Activated naive CD4-positive, alpha-beta T cell treated with anti-CD3 and anti-CD28 coated beads, Interleukin-2, amount 50 U/mL, for 16 hours (primary cell): ENCODE data around the gene SRGAP2C.
"Not testable (repeated sequence)": the region's sequence is repeated elsewhere in the genome, so short reads cannot be mapped to it uniquely, and the experiment has no call there.

Experiments used
- DNase-seq: peaks from one replicate; pipeline ENCODE4 v3.0.0-alpha.2; 2020

Gene SRGAP2C

DNA sequence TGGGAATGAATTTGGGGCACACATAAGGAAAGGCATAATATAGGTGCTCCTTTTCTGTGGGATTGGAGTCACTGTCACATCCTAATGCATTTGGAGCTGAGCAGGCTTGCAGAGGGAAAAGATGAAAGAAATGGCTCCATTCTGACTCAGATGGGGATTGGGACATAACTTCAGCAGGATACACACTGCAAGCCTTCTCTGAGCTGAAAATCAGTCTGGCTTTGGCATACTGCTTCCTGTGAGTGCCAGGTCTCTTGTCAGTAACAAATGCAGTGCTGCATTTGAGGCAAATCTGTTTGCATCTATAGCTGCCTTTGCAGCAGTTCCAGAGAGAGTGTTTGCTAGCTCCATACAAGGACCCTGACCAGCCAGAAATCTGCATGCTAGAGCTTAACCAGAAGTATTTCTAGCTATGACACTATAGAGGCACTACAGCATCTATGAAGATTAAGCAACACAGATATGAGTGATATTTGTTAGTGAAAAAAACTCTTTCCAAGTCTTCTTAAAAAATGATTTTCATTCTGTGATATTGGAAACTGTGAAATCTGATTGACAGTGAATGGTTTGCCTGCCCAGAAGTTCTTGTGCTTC is 98.9 kb downstream of the SRGAP2C start:
- DNase-seq, result not testable (repeated sequence)

DNA sequence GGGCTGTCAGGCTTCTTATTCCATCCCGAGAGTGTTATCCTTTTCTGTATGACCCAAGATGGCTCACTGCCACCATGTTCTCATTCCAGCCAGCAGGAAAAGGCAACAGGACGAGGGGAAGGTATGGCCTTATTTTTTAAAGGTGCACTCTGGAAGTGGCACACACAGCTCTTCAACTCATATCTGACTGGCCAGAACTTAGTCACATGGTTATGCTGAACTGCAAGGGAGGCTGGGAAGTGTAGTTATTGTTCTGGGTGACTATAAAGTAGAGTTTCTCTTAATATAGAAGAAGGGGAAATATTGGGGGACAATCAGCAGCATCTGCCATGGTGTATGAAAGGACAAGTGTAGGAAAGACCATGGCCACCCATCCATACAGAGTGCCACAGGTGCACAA is 107.8 kb downstream of the SRGAP2C start:
- DNase-seq, result not testable (repeated sequence)

DNA sequence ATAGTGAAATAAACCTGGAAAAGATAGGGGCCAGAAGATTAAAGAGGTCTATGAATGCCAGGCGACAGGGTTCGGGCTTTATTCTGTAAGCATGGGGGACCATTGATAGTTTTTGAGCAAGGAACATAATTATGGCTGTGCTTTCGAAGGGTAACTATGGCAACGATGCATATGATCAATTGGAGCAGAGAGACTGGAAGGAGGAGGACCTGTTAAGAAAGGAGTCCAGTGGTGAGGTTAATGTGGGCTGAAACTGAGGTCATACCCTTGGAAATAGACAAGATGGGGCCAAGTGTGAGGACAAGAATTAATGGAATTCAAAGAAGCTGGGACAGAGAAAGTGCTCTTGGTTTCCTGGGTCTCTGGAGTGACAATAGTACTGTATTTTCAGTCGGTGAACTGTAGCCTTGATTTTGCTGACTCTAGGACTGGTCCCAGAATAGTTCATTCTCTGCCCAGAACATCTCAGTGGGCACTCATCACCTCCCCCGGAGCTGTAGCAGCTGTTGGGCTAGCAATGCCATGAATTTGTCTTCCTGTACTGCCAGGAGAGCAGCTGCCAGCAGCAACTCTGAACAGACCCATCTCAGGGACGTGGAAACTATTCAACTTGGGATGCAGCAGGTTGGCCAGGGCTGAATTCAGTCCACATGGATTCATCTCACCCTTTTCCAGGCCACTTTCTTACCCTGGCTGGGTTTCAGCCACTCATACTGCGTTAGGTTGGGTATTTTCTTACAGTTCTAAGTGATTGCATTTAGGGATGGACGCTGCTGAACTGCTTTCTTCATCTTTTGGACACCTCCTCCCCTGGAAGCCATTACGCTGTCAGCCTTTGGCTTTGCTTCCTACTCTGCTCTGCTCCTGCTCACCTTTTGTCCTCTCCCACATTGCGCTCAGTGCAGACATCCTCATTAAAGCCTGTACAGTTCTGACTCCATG is 108.8 kb downstream of the SRGAP2C start:
- DNase-seq, result not testable (repeated sequence)

DNA sequence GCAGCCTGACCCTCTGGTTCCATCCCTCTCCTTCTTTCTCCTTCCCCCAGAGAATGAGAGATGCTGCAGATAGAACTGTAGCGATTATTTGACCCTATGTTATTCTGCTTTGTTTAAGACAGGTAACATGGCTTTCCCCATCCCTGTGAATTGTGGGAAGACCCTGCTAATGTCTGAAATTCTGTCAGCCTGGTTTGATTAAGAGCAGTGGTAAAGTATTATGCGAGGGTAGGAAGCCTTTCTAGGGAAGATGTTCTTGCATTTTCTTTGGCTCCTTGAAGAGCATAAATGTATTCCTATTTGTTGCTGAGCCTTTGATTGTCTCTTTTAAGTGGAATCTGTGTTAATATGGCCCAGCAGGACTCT is 109.4 kb downstream of the SRGAP2C start:
- not testable (repeated sequence) for DNase-seq

DNA sequence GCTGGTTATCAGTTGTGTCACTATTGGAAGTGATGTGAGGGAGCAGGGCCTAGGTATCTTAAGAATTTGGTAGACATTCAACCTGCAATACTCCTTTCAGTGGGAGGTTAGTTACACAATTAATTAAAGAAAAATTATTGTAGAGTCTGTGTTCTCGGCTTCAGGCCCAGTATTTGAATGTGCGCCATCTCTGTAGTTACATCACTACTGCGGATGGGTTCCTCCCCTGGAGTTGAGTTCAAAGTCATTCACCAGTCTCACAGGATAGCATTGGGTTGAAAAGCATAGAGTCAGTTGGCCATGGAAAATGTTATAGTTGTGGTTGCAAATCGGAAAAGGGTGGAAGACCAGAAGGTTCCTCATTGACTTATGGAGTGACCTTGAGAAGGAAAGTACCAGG is 111.8 kb downstream of the SRGAP2C start:
- DNase-seq, result not testable (repeated sequence)

DNA sequence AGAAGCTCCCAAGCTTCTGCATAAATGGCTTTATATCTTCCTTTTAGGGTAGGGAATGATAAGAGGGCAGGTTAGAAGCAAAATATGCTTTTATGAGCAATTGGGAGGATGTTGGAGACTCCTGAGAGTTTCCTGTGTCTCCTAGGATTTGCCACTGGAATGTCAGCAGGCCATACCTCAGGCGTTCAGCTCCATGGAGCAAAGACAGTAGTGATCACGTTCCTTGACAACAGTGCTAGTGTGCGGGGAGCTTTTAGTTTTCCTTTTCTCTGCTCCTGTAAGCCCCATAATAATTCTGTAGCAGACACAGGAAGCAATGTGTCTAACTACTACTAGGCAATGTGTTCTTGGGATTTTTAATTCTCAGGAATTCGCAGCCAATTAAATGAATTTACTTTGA is 113.8 kb downstream of the SRGAP2C start:
- DNase-seq, result not testable (repeated sequence)

DNA sequence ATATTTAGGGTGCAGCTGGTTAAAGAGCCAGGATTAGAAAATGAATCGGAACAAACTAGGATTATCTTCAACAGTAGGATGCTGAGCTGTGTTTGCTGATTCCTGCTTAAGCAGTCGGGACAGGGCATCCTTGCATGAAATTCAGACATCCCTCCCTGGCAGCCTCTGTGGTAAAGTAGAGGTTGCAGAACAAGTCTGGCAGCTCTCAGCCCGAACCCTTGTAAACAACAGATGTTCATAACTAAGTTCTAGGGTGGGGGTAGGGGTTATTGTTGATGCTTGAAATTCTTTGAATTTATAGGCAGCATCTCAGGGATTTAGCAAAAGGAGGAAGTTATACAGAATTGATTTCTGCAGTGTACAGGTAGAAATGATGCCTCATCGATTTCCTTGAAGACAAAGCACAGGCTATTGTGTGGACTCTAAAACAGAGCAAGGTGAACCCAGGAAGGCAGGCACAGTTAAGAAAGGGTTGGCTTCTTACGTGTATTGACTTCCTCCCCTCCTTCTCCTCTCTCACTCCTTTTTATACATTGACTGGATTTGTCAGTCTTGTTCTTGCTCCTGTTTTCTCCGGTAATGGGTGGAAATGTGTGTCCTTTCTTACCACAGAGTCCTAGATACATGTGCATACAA is 114.9 kb downstream of the SRGAP2C start:
- not testable (repeated sequence) for DNase-seq

DNA sequence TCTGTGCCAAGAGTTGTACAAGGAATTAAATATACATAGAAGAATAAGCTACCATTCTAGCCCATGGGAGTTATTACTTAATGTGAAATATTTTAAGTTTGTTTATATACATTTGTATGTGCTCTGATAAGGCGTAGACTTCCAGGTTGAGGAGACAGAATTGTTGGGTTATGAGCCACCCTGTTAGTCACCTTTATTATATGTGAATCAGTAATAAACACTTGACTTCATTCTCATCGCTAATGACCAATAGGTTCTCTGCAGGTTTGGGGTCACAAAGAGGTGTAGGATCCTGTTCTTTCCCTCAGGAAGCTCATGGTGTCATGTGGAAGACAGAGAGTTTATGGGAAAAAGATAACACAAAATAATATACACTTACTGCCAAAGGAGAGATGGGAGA is 117.1 kb downstream of the SRGAP2C start:
- DNase-seq, result not testable (repeated sequence)

DNA sequence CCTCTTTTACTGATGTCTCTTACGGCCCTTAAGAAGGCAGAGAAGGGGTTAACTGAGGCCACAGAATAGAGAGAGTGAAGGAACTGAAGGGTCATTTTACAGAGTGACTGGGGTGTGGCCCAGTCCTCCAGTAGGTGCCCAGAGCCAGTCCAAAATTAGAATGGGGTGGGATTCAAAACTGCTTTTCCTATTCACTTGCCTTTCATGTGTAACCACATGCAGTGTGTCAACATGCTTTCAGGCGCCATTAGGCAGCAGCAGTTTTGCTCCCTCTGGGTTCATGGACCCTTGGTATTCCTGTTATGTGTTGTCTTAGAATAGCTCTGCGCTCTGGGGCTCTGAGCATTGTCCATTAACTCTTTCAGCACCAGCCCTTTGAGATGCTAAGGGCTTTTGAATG is 123.0 kb downstream of the SRGAP2C start:
- not testable (repeated sequence) for DNase-seq

DNA sequence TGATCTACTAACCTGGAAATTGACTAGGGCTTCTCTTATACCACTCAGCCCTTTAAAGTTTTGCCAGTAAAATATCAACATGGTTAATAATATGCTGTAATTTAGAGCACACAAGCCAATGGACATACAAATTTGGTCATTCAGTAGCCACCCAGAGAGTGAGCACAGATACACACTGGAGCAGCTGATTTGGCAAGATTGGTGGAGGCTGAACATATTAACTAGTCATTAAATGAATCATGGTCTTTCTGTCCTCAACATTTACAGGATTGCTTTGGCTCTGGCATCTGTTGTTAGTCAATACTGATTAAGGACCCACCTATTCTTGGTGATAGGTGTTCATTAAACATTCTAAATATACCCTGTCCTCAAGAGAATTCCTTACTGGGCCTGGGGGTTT is 130.7 kb downstream of the SRGAP2C start:
- DNase-seq, result not testable (repeated sequence)

DNA sequence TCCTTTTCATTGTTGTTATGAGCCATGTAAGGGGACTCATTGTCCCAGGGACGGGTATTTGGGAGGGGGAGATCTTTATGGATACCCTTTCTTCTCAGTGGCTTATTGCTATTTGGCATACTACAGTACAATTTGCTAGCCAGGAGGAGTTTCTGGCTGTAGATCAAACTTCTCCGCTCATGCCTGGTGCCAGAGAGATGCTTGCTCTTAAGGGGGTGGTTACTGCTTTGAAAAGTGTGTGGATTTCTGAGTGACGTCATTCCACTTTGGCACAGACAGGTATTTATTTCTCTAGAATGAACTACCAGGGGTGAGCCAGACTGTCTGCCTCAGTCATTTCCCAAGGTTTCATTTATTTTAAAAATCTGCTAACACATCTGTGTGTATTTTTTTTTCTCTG is 131.3 kb downstream of the SRGAP2C start:
- DNase-seq, result not testable (repeated sequence)

DNA sequence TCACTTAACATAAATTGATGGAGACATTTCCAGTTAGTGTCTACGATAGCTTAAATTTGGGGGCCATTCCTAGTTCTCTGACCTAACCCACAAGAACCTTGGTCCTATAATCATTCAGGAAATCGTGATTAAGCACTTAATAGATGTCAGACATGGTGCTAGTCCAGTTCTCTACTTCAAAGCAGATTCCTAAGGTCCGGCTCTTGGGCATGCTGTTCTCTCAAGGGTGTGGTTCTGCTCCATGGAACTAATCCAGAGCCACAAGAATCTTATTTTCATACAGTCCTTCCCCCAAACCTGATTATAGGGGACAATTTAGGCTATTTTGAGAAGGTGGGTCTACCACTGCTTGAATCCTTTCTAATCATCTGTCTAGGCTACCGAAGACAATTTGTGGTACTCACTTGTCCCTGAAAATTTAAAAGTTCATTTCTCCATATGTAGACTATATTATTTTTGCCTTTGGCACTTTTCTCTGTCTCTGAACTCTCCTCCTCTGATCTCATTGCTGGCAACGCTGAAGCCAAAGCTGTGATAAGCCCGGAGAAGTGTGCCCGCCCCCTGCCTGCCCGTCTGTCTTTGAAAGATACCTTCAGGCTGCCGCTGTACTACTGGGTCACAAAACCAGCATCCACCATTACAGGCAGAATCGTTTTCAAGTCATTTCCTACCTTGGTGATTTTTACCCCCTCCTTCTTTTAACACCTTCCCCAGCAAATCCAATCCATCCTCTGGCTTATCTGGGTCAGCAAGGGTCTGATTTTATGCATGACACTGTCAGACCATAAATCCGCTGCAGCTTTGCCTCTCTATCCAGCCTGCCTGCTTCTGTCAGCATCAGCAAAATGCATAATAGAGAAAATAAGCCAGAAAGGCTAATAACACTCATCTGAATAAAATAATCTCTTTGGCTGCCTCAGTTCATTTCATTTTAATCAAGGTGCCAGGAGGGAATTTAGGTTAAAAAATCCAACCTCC is 133.0 kb downstream of the SRGAP2C start:
- DNase-seq, result not testable (repeated sequence)

DNA sequence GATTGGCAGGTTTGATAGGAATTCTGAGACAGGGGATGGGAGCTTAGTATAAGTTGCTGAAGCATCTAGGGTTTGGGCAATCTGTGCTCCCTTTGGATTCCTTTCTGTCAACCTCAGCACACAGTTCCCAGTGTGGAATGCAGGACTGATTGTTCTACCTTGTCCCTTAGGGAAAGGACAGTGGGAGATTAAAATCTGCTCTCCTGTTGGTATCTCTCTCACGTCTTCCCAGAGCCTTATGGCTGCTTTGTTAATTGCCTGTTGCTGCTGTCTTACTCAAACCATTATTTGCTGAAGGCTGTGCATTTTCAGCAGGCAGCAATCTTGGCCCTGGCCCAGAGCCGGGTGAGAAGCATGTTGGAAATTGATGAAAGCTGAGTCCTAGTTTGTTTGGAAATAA is 133.9 kb downstream of the SRGAP2C start:
- not testable (repeated sequence) for DNase-seq

DNA sequence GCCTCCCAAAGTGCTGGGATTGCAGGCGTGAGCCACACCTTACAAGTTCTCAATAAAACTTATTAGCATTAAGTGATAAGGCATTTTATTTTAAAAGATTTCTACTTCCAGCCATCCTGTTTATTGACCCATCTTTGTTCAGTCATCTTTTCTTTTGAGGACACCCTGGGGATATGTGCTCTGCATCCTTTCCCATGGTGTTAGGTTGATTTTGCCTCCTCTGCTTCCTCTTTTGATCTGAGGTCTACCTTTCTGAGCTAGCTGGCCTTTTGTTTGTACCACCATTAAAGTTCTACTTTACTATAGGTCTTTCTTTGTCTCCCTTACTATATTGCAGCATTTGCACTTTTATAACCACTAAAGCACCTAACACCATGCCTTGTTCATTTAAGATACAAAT is 136.9 kb downstream of the SRGAP2C start:
- not testable (repeated sequence) for DNase-seq

DNA sequence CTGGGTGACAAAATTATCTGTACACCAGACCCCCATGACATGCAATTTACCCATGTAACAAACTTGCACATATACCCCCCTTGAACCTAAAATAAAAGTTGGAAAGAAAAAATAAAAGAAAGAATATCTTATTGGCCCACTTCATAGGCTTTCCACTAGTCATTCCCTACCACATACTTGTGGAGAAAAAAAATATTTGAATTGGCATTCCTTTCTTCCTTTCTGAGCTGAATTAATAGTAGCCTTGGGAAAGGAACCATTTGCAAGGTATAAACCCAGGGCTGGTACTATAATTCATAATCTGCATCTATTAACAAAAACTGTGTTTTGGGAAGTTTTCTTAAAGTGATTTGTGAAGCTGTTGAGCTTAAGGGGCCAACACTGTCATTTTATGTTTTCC is 140.0 kb downstream of the SRGAP2C start:
- DNase-seq, result not testable (repeated sequence)

DNA sequence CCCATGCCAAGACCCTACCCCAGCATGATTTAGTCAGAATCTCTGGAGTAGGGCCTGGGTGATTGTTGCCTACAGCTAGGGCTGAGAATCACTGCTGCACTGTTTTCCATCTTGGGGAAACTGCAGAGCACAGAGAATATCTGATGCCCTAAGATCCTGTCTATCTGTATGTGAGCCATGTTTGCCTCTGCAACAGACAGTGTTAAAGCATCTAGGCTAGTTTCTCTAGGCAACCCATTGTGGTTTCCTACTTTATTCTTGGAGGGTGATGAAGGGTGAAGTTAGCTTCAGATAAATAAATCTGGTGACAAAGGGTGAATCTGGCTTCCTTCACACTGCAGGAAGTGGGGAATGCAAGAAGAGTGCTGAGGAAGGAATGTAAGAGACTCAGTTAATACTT is 147.4 kb downstream of the SRGAP2C start:
- not testable (repeated sequence) for DNase-seq

DNA sequence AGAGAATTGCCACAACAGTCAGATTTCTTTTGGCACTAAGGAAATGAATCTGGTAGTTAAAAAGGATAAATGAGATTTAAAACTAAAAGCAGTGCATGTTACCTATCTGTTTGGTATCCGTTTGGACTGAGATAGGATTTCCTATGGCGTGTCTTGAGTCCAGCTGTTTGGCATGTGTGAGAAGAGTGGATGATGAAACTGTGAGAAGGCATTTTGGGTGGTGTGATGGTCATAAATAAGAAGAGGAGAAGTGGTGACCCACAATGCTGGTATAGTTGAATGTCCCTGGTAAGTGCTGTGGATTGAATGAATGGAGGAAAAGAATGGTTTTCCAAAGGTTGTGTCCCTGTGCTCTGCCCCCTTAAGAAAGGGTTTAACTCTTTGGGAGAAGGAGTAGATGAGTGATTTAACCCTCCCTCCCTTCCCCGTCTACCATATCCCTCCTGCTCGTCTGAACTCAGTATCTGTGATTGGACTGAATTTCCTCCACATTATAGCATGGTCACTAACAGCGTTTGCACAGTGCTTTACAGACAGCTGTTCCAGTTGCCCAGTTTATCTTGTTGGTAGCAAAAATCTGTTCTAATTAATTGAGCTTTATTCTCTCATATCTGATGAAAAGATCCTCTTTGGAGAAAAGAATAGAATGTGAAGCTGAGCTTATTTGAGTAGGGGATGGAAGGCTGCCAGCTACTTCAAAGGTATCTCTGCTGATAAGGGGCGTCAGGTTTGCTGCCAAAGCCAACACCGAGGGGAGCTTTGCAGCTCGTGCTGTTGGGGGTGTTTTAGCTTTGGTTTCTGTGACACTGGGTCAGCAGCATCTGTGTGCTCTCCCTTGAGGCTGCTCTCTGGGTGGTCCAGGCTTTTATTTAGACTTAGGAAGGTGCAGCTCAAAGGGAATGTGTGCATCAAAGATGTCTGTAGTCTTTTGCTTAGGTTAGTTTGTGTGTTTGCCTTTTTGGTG is 148.1 kb downstream of the SRGAP2C start:
- DNase-seq, result not testable (repeated sequence)

DNA sequence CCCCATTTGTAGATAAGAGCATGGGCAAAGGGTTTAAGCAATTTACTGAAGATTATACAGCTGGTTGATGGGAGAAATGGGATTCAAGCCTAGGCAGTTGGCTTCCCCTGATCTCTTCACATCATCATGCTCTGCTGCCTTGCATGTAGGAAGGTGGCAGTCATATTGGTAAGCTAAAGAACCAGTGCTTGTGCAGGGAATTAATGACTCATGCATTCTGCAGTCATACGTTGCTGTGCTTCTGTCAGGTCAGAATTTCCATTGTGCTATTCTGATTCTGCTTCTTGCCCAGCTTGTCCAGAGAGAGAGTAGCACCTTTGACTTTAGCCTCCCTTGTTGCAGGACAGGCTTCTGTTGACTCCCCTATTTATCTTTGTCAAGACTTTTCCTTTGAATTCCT is 153.2 kb downstream of the SRGAP2C start:
- not testable (repeated sequence) for DNase-seq

DNA sequence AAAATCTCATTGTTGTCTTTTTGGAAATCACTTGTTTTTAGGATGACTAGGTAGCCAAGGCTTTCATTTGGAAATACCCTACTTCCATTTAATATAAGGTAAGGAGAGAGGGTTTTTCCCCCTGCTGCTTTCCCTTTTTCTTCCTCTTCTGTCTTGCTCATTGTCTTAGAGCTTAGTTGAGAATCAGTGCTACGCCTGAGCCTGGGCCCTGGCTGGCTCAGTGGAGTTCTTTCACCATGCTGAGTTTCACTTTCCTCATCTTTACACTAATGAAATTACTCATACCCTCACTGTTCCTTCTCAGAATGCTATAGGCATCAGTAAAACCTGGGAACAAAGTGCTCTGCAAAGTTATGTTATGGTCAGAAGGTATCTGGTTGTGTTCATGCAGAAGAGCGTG is 154.8 kb downstream of the SRGAP2C start:
- not testable (repeated sequence) for DNase-seq

DNA sequence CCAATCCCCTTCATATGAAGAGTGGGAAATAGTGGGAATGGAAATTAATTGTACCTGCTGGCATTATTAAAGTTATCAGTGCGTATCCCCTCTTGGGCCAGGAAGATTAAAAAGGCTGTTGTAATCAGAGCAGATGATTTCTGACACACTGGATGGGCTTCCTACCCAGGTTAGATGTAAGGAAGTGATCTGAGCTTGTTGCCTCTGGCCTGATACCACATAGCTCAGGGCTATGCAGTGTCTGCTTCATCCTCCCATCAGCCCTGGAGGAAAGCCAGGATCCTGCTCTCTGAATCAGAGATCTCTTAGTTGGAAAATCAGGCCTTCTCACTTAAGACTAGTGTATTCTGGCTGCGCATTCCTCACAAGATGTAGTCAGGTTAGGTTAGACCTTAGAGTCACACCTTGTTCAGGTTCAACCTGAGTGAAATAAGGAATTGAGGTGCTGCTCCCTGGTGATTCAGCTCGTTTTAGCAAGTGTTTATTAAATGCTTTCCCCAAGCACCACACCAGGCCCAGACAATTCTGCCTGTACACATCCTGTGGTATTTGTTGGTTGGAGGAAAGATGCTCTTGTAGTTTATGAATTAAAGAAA is 158.6 kb downstream of the SRGAP2C start:
- DNase-seq, result not testable (repeated sequence)

DNA sequence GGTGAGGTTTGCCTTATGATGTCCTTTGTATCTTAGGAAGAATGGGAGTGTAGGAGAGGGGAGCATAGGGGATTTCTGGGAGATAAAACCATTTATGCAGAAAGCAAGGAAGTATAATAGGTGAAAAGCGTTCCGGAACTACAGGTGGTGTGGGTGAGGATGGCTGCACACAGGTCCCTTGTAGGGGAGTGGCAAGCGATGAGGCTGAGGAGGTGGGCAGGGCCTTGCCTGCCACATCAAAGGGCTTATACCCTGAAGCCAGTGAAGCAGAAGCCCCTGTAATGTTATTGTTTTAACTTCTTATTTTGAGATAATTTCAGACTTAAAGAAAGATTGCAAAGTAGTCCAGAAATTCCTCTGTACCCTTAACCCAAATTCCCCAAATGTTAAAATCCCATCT is 159.6 kb downstream of the SRGAP2C start:
- not testable (repeated sequence) for DNase-seq
